Prostate gland (tissue), 2 donors: ENCODE results near the gene EDARADD. TPM values are rescaled to one million over a fixed set of nuclear protein-coding genes. Genes with fewer than 3 reads are reported as not detected.
A peak's percentile ranks its signal among the peaks of the same experiment; 100 is the strongest.

Experiments
- DNase-seq: peaks from one replicate; pipeline ENCODE4 v3.0.0-alpha.2; 2019; ENCODE audit warnings: low spot score
- H3K27ac ChIP-seq, 2 donors: fragments of 200-600 bp; sonication (generic); 2 replicates each; pipeline ENCODE4 v1.5.1; 2017 to 2019
- H3K27me3 ChIP-seq: fragments of 200-600 bp; sonication (generic); replicated peaks from 2 replicates; pipeline ENCODE4 v1.5.1; 2019; ENCODE audit not compliant: insufficient read depth
- H3K36me3 ChIP-seq, 2 donors: fragments of 200-600 bp; sonication (generic); 1 replicate in 1 of 2; 2 replicates in 1 of 2; pipeline versions ENCODE4 v1.5.1 to v1.8.1; 2017 to 2019
- H3K4me1 ChIP-seq: fragments of 200-600 bp; sonication (generic); replicated peaks from 2 replicates; pipeline ENCODE4 v1.5.1; 2019
- H3K4me3 ChIP-seq, 2 donors: fragments of 200-600 bp; sonication (generic); 2 replicates each; pipeline ENCODE4 v1.5.1; 2017 to 2019
- H3K9me3 ChIP-seq: fragments of 200-600 bp; sonication (generic); 2 replicates; pipeline ENCODE4 v1.5.1; 2017
- POLR2A ChIP-seq: fragments of 450-650 bp; IDR thresholded peaks from one replicate; pipeline ENCODE4 v1.6.1; 2016; ENCODE audit warnings: antibody characterized with exemption, mild to moderate bottlenecking
- POLR2AphosphoS5 ChIP-seq: sonication (generic); formaldehyde crosslinking; IDR thresholded peaks from one replicate; pipeline ENCODE4 v1.6.1; 2017; ENCODE audit warnings: antibody characterized with exemption
- WGBS: methylation state at CpG from one replicate; pipeline ENCODE4 v1.1.5; 2018; 5-methylcytosine and 5-hydroxymethylcytosine counted together
- intact Hi-C: fragments of 100-400 bp; cut with DNase I; formaldehyde crosslinking; loops from one replicate; pipeline ENCODE4 v1.14.2; 2022
- total RNA-seq, 2 donors: library from RNA; depleted of rRNA; stranded (reverse); fragments of >200 nt; gene quantifications; one replicate each; pipeline ENCODE4 v1.1.0, GENCODE V29; 2016
- TF ChIP-seq, protein P1 (sequence below), 4 experiments: fragments of 200-600 bp in 2 of 4; fragments of 450-650 bp in 2 of 4; sonication (generic) in 2 of 4; IDR thresholded peaks; 1 replicate in 3 of 4; 2 replicates in 1 of 4; pipeline ENCODE4 v1.5.1; 2016 to 2019; ENCODE audit warnings: antibody characterized with exemption in 4 of 4, mild to moderate bottlenecking in 2 of 4, moderate library complexity in 2 of 4

The EDARADD gene
- total RNA-seq, 2 donors from 2014 or later, result 4.9 to 12.8 TPM

DNA sequence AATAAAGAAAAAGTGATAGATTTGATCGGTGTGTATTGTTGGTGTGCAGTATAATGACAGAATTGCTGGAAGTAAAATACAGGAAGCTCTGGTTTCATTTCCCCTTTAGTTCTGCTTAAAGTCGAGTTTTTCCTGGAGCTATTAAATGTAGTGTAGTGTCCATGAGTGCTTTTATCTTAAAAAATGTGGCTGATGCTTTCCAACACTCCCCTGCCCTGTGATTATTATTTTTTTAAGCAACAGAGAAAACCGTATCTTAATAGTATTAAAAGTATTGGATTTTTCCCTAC lies 130.8 kb downstream of the EDARADD start:
- Histone ChIP-seq H3K36me3 (no peaks in the 10 kb centered on the region), H3K9me3 (no peaks in the 10 kb centered on the region), H3K4me3 (peak overlapping the region; percentile 82 to 95), H3K27ac (peak overlapping the region; percentile 85 to 87), H3K27me3 (no peaks in the 10 kb centered on the region), H3K4me1 (no peaks in the 10 kb centered on the region)
- DNase-seq, result no peak
- WGBS, result 10% methylated on average over 3 of the region's 3 CpGs
- intact Hi-C loops, result no loop called here
- no peak for TF ChIP-seq POLR2A
- TF ChIP-seq, protein P1, sequence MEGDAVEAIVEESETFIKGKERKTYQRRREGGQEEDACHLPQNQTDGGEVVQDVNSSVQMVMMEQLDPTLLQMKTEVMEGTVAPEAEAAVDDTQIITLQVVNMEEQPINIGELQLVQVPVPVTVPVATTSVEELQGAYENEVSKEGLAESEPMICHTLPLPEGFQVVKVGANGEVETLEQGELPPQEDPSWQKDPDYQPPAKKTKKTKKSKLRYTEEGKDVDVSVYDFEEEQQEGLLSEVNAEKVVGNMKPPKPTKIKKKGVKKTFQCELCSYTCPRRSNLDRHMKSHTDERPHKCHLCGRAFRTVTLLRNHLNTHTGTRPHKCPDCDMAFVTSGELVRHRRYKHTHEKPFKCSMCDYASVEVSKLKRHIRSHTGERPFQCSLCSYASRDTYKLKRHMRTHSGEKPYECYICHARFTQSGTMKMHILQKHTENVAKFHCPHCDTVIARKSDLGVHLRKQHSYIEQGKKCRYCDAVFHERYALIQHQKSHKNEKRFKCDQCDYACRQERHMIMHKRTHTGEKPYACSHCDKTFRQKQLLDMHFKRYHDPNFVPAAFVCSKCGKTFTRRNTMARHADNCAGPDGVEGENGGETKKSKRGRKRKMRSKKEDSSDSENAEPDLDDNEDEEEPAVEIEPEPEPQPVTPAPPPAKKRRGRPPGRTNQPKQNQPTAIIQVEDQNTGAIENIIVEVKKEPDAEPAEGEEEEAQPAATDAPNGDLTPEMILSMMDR (IDR thresholded peaks at IDR 0.05), result no peak
- no peak for TF ChIP-seq POLR2AphosphoS5

DNA sequence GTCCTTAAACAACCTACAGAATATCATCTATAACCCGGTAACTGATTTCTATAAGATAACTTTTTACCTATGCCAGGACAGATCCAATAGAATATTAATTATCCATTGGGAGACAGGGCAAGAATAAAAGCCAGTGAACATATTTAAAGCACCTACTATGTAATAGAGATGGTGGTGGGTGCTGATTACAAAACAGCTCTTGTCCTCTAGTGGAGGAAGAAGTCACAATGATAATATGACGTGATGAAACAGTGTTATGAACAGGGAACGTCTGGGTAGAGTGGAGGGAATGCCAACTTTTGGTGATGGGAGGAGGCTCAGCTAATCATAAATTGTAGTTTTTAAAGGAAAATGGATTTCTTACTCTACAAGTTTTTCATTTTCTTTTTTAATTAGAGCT lies 132.0 kb downstream of the EDARADD start:
- no peaks in the 10 kb centered on the region for H3K27me3 ChIP-seq
- DNase-seq, result no peak
- H3K4me3 ChIP-seq, result no peak overlapping the region
- 76% methylated on average over 3 of the region's 3 CpGs for WGBS
- TF ChIP-seq, protein P1 (IDR thresholded peaks at IDR 0.05), result no peak
- TF ChIP-seq POLR2A (no peak), POLR2AphosphoS5 (no peak)
- H3K27ac ChIP-seq, result no peak overlapping the region
- no peaks in the 10 kb centered on the region for H3K4me1 ChIP-seq
- intact Hi-C loops, result no loop called here
- H3K36me3 ChIP-seq, result no peaks in the 10 kb centered on the region
- no peaks in the 10 kb centered on the region for H3K9me3 ChIP-seq

DNA sequence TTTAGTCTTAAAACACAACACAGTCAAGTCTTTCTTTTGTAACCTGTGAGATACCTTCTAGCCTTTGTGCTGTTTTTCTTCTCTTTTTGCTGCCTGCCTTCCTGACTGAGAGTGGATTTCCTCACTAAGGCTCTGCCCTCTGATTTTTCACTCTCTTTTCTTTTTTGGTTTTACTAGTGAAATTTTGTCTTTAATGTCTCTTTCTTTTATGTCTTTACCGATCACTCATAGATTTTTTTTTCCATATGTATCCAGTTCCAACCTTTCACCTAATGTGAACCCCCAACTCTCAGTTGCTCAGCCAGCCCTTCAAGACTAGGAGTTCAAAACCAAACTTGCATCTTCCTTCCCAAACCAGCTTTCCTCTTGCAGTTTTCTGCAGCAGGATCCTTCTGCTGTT lies 136.2 kb downstream of the EDARADD start:
- no peaks in the 10 kb centered on the region for H3K4me1 ChIP-seq
- WGBS, result 59% methylated on average over 1 of the region's 1 CpG
- H3K4me3 ChIP-seq, result no peak overlapping the region
- no peaks in the 10 kb centered on the region for H3K9me3 ChIP-seq
- no peaks in the 10 kb centered on the region for H3K36me3 ChIP-seq
- TF ChIP-seq POLR2AphosphoS5 (no peak), POLR2A (no peak)
- TF ChIP-seq, protein P1 (IDR thresholded peaks at IDR 0.05), result no peak
- no peak overlapping the region for H3K27ac ChIP-seq
- intact Hi-C loops, result no loop called here
- no peak for DNase-seq
- no peaks in the 10 kb centered on the region for H3K27me3 ChIP-seq

DNA sequence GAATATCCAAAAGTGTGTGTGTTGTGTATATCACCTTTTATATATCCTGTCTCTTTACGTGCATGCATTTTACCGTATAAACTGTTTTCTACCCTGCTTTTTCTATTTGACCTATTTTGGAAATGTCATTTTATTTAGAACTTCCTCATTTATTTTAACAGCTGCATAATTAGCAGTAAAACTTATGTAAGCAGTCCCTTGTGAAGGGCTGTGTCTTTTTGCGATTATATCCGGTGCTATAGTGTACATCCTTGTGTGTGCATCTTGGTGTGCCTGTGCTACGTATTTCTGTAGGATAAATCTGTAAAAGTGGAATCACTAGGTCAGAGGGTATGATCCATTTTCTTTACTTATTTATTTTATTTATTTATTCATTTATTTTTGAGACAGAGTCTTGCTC lies 136.9 kb downstream of the EDARADD start:
- H3K9me3 ChIP-seq, result no peaks in the 10 kb centered on the region
- TF ChIP-seq, protein P1 (IDR thresholded peaks at IDR 0.05), result no peak
- TF ChIP-seq POLR2AphosphoS5, result no peak
- no peak for TF ChIP-seq POLR2A
- 73% methylated on average over 5 of the region's 5 CpGs for WGBS
- no peak for DNase-seq
- H3K4me1 ChIP-seq, result no peaks in the 10 kb centered on the region
- H3K36me3 ChIP-seq, result no peaks in the 10 kb centered on the region
- H3K4me3 ChIP-seq, result no peak overlapping the region
- intact Hi-C loops, result no loop called here
- H3K27me3 ChIP-seq, result no peaks in the 10 kb centered on the region
- H3K27ac ChIP-seq, result no peak overlapping the region

DNA sequence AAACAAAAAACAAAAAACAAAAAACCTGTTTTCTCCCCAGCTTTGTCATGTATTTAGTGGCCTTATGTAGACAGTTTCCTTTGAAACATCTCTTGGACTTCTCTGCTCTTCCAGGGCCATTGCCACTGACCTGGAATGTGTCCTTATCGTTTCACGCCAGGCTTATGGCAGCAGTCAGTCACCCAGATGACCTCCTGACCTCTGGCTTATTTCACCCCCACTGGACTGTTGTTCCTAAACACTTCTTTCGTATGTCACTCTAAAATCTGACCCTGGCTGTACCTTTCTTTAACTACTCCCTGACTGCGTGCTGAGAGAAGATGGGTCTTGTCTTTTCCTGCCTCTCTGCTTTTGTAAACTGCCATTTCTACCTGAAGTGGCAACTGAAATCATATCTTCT lies 138.8 kb downstream of the EDARADD start:
- no peak overlapping the region for H3K27ac ChIP-seq
- no peaks in the 10 kb centered on the region for H3K4me1 ChIP-seq
- no peak for DNase-seq
- H3K36me3 ChIP-seq, result no peaks in the 10 kb centered on the region
- H3K4me3 ChIP-seq, result no peak overlapping the region
- H3K9me3 ChIP-seq, result no peaks in the 10 kb centered on the region
- TF ChIP-seq POLR2A, result no peak
- TF ChIP-seq, protein P1 (IDR thresholded peaks at IDR 0.05), result no peak
- no peak for TF ChIP-seq POLR2AphosphoS5
- intact Hi-C loops, result no loop called here
- H3K27me3 ChIP-seq, result no peaks in the 10 kb centered on the region
- 88% methylated on average over 4 of the region's 4 CpGs for WGBS
